ENCODE measurements around the gene TMBIM1.

The TMBIM1 gene

DNA sequence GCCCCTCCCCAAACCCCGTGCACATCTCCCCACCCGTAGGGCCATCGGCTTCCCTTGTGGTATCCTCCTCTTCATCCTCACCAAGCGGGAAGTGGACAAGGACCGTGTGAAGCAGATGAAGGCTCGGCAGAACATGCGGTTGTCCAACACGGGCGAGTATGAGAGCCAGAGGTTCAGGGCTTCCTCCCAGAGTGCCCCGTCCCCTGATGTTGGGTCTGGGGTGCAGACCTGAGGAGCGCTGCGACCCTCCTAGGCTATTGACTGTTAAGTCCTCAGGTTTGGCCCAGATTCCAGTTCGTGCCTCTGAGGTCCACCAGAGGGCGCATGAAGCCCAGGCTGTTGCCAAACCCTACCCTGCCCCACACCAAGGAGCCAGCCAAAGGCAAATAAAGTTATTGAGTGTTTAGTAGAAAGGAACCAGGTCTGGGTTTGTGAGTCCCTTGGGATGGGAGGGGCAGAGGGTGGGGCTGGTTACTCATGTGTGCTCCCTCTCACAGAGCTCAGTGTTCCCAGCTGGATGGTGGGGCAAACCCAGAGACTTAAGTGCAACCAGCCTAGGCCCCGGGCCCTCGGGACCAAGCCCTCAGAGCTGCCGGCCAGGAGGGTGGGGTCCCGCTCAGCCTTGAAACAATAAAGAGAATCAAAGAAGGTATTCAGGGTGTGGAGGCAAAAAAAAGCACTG lies 19.6 kb downstream of the TMBIM1 start:
- TF ChIP-seq, protein P1, sequence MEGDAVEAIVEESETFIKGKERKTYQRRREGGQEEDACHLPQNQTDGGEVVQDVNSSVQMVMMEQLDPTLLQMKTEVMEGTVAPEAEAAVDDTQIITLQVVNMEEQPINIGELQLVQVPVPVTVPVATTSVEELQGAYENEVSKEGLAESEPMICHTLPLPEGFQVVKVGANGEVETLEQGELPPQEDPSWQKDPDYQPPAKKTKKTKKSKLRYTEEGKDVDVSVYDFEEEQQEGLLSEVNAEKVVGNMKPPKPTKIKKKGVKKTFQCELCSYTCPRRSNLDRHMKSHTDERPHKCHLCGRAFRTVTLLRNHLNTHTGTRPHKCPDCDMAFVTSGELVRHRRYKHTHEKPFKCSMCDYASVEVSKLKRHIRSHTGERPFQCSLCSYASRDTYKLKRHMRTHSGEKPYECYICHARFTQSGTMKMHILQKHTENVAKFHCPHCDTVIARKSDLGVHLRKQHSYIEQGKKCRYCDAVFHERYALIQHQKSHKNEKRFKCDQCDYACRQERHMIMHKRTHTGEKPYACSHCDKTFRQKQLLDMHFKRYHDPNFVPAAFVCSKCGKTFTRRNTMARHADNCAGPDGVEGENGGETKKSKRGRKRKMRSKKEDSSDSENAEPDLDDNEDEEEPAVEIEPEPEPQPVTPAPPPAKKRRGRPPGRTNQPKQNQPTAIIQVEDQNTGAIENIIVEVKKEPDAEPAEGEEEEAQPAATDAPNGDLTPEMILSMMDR (IDR thresholded peaks at IDR 0.05; ENCODE audit: low read depth, low read length), result peak; percentile 87
- TF ChIP-seq MYC (IDR thresholded peaks at IDR 0.05; ENCODE audit: low read depth, low read length) (peak; percentile 13; the same call in 1 of the 2 replicates), POLR2A (IDR thresholded peaks at IDR 0.05; ENCODE audit: extremely low read depth, insufficient read length) (no peak)
- TF ChIP-seq, protein P2, sequence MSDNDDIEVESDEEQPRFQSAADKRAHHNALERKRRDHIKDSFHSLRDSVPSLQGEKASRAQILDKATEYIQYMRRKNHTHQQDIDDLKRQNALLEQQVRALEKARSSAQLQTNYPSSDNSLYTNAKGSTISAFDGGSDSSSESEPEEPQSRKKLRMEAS (IDR thresholded peaks at IDR 0.05; ENCODE audit: low read depth, low read length), result peak; percentile 31; the same call in 1 of the 2 replicates
- no peak overlapping the region for H3K4me3 ChIP-seq (ENCODE audit: low read depth, low read length)
- DNase-seq (ENCODE audit: low read depth), result peak; percentile 98

DNA sequence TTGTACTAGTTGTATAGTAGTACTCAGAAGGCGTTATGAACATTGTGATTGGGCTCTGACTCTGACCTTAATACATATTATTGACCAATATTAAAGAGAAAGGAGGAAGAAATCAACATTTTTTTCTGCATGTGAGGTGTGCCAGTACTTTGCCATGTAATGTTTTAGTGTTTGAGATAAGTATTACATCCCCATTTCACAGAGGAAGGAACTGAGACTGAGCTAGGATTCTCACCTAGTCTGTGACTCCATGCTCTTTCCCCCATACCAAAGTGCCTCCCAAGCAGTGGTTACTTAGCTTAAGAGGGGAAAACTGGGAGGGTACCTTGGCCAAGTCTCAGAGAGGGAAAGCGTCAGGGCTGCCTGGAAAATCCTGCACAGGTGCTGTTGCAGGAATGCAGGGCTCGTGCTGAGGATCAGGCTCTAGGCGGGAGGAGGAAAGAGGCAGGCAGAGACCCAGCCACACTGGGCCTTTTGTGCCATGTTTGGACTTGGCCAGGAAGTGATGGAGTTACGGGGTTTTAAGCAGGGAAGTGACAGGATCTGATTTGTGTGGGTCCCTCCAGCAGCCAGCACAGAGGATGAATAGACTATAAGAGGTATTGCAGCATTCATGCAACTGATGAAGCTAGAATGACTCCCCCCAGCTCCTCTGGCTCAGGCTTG lies 20.3 kb downstream of the TMBIM1 start:
- no peak for DNase-seq (ENCODE audit: low read depth)
- H3K4me3 ChIP-seq (ENCODE audit: low read depth, low read length), result peak overlapping the region; percentile 91
- TF ChIP-seq, protein P1 (IDR thresholded peaks at IDR 0.05; ENCODE audit: low read depth, low read length), result no peak
- no peak for TF ChIP-seq MYC (IDR thresholded peaks at IDR 0.05; ENCODE audit: low read depth, low read length)
- TF ChIP-seq, protein P2 (IDR thresholded peaks at IDR 0.05; ENCODE audit: low read depth, low read length), result no peak
- TF ChIP-seq POLR2A (IDR thresholded peaks at IDR 0.05; ENCODE audit: extremely low read depth, insufficient read length), result no peak

DNA sequence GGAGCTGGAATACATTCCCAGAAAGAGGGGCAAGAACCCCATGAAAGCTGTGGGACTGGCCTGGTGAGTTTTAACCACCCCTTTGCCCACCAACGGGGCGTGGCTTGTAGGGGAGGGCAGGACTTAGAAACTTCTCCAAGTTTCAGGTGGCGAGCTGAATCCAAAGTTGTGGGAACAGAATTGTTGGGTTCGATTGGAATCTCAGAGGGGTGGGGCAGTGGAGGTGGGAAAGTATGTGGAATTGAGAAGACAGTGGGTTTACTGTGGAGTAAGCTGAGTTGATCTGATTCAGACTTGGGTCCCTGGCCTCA lies 20.9 kb downstream of the TMBIM1 start:
- no peak for DNase-seq (ENCODE audit: low read depth)
- peak overlapping the region; percentile 91 for H3K4me3 ChIP-seq (ENCODE audit: low read depth, low read length)
- TF ChIP-seq, protein P2 (IDR thresholded peaks at IDR 0.05; ENCODE audit: low read depth, low read length), result no peak
- no peak for TF ChIP-seq MYC (IDR thresholded peaks at IDR 0.05; ENCODE audit: low read depth, low read length)
- TF ChIP-seq, protein P1 (IDR thresholded peaks at IDR 0.05; ENCODE audit: low read depth, low read length), result no peak

GRCh38 chr2:218270721-218271486 lies 21.4 kb downstream of the TMBIM1 start:
- TF ChIP-seq, protein P1 (IDR thresholded peaks at IDR 0.05; ENCODE audit: low read depth, low read length), result no peak
- TF ChIP-seq POLR2A (IDR thresholded peaks at IDR 0.05; ENCODE audit: extremely low read depth, insufficient read length) (no peak), MYC (IDR thresholded peaks at IDR 0.05; ENCODE audit: low read depth, low read length) (no peak)
- TF ChIP-seq, protein P2 (IDR thresholded peaks at IDR 0.05; ENCODE audit: low read depth, low read length), result no peak
- no peak for DNase-seq (ENCODE audit: low read depth)

GRCh38 chr2:218269900-218270720 lies 22.2 kb downstream of the TMBIM1 start, which contains the start of the genes AAMP and PNKD:
AAMP (minus strand) TSS chr2:218270137; CDS start chr2:218270086, 51 bp downstream.
PNKD (plus strand) TSS chr2:218270519; CDS start chr2:218270536, 17 bp downstream.
- DNase-seq (ENCODE audit: low read depth), result peak; percentile 100
- H3K4me3 ChIP-seq (ENCODE audit: low read depth, low read length), result peak within 1 kb of the TSS; percentile 91
- TF ChIP-seq POLR2A (IDR thresholded peaks at IDR 0.05; ENCODE audit: extremely low read depth, insufficient read length) (peak; percentile 85), MYC (IDR thresholded peaks at IDR 0.05; ENCODE audit: low read depth, low read length) (peak; percentile 44)
- TF ChIP-seq, protein P2 (IDR thresholded peaks at IDR 0.05; ENCODE audit: low read depth, low read length), result peak; percentile 14; the same call in 1 of the 2 replicates
- TF ChIP-seq, protein P1 (IDR thresholded peaks at IDR 0.05; ENCODE audit: low read depth, low read length), result no peak

More at GRCh38 chr2:218270721-218271486, 21.4 kb downstream of the TMBIM1 start:
- peak overlapping the region; percentile 91 for H3K4me3 ChIP-seq (ENCODE audit: low read depth, low read length)

All from NB4 (cell line).